DMS114 treated with DMSO at 0.1 percent for 48 hours (cell line): ENCODE results near the gene WDCP.
"Not testable (repeated sequence)": the region's sequence is repeated elsewhere in the genome, so short reads cannot be mapped to it uniquely, and the experiment has no call there.

ENCODE experiments used
- DNase-seq: peaks from one replicate; lab custom pipeline; 2025; ENCODE audit not compliant: unreplicated experiment; lab: John Stamatoyannopoulos, UW

Gene WDCP

DNA sequence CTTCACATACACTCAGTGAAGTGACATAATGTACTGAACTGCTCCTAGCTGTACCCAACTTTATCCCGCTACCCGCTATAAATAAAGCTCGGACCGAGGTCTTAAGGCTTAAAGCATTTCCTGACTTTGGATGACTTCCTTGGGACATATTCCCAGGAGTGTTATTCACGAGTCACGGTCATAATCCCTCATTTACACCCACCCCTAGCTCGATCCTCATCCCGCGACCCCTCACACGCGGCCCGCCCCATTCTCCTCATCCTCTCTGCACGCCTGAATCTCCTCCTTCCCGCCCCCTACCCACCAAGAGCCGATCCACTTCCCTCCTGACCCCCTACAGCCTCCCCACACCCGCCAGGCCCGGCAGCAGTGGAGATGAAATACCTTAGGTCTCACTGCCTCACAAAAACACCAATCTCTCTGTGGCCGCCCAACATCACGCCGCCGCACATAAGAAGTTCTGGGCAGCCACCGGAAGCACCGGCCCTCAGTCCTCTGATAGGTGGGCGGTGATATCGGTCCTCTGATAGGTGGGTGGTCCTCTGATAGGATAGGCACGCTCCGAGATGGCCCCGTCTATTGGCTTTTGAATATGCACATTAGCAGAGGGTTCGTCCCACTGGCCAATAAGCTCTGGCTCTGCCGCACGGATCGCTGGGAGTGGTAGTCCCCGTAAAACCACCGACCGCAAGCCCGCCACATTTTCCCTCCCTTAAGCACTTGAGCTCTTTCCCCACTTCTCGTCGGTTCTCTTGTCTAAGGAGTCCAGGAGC is at the start of gene WDCP:
WDCP (minus strand) TSS at position 462 of the 773 bp plus-strand sequence. CDS start 7,897 bp downstream, outside the sequence.
- DNase-seq, result peak; percentile 99

- not testable (repeated sequence) for DNase-seq
Measured at GRCh38 chr2:24095171-24095677, 48.0 kb upstream of the WDCP start.

- not testable (repeated sequence) for DNase-seq
Measured at GRCh38 chr2:24093270-24093669, 46.1 kb upstream of the WDCP start.

- no peak for DNase-seq
Measured at GRCh38 chr2:24088821-24089359, 41.7 kb upstream of the WDCP start.

DNA sequence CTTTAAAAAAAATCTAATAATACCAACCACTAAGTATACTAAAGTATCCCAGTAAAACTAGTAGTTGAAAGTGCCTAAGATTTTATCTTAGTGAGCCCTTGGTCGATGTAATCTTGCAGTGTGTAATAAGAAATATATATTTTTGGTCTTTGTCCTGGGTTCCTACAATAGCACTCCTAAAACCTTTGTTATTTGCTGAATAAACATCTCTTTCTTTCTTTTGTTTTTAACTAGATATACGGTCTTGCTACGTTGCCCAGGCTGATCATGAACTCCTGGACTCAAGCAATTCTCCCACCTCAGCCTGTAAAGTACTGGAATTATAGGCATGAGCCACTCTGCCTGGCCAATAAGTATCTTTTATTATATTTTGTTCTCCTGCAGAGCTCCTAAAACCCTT is 39.8 kb upstream of the WDCP start:
- DNase-seq, result no peak

DNA sequence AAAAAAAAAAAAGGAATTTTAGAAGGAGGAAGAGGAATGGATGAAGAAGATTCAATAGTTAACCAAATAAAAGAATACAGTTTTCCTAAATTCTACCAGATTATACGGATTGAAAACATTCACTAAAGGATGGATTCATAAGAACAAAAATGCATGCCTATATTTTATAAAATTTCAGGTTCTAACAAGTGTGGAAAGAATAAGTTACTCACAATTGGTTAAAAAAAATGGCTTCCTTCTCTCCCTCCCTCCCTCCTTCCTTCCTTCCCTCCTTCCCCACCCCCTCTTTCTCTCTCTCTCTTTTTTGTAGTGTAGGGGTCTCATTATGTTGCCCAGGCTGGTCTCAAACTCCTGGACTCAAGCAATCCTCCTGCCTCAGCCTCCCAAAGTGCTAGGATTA is 39.0 kb upstream of the WDCP start:
- no peak for DNase-seq

DNA sequence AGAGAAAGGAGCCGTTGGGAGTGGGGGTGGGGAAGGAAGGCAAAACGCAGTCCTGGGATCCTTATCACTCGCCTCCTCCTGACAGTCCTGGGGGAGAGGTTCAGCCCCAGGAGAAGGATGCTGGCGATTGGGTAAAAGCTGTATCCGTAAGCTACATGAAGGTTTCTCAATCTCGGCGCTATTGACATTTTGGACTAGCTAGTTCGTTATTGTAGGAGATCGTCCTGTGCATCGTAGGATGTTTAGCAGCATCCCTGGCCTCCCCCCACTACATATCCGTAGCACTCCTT is 38.0 kb upstream of the WDCP start:
- no peak for DNase-seq

GRCh38 chr2:24084386-24085199 is 37.4 kb upstream of the WDCP start, which contains the start of gene TP53I3:
Gene TP53I3, minus strand, starts transcription at chr2:24084834. Its CDS starts 508 bp downstream, at chr2:24084326.
- DNase-seq, result peak; percentile 82

- peak; percentile 72 for DNase-seq
Measured at GRCh38 chr2:24083567-24084385, 36.6 kb upstream of the WDCP start.

GRCh38 chr2:24082787-24083566 is 35.8 kb upstream of the WDCP start:
- DNase-seq, result no peak

DNA sequence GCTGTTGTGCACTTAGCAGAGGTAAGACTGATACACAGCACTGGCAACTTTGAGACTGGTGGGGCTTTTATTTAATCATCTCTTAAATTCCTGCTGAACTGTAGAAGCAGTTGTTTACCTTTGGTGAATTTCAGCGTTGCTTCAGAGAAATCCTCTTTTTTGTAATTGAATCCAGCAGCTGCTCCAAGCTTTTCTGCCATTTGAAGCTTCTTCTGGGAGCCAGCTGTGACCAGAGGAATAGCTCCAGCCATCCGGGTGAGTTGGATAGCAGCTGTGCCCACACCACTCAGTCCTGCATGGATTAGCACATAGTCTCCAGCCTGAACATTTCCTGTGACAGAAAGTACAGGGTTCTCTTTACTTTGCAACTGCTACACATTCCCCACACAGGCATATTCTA is 33.5 kb upstream of the WDCP start:
- DNase-seq, result no peak

- no peak for DNase-seq
Measured at GRCh38 chr2:24077879-24078278, 30.7 kb upstream of the WDCP start.

DNA sequence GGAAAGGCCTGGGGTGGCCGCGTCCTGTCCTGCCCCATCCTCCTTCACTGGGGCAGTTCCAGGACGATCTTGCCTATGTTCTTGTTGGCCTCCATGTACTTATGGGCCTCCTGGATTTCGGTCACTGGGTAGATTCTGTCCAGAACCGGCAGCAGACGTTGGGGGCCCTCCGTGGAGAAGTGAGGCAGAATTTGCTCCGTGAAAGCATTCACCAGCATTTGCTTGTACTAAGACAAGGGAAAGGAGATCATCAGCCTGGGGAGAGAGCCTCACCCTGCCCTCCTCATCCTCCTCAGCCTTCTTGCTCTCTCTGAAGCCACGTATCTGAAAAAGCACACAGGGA is 30.3 kb upstream of the WDCP start:
- no peak for DNase-seq

- no peak for DNase-seq
Measured at GRCh38 chr2:24076849-24077534, 29.8 kb upstream of the WDCP start.

- peak; percentile 95 for DNase-seq
Measured at GRCh38 chr2:24075915-24076848, 29.0 kb upstream of the WDCP start, which contains the start of gene SF3B6. Gene SF3B6, minus strand, starts transcription at chr2:24076326. Its CDS starts 97 bp downstream, at chr2:24076229.

DNA sequence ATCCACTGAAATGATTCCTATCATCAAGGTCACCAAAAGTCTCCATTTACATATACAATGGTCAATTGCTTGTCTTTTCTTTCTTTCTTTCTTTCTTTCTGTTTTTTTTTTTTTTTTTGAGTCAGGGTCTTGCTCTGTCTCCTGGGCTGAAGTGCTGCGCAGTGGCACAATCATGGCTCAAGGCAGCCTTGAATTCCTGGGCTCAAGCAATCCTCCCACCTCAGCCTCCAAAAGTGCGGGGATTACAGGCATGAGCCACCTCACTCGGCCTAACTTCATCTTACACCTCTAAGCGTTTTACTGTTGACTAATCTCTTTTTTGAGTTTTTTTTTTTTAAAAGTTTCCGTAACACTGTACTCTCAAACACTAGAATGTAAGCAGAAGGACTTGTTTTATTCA is 28.1 kb upstream of the WDCP start:
- DNase-seq, result no peak

- no peak for DNase-seq
Measured at GRCh38 chr2:24073816-24074215, 26.6 kb upstream of the WDCP start.

DNA sequence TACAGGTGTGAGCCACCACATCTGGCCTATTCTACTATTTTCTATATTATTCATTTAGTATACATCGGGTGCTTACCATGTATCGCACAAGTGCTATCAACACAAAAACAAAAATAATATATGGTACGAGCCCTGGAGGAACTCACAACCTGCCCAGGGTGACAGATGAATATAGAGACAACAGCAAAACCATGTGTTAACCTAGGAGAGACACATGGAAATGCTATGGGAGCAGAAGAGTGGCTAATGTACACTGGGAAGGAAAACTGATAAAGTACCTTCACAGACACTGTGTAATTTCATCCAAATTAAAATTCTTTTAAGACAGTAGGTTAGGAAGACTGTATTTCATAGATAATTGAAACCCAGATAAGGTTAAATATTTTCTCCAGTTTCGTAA is 25.1 kb upstream of the WDCP start:
- no peak for DNase-seq

- DNase-seq, result no peak
Measured at GRCh38 chr2:24065341-24065740, 18.1 kb upstream of the WDCP start.
